K562 (cell line): ENCODE measurements around the gene NRG2. TPM values are rescaled to one million over a fixed set of nuclear protein-coding genes. Genes with fewer than 3 reads are reported as not detected.

Experiments
- CTBP1 ChIP-seq: fragments of 450-650 bp; IDR thresholded peaks from 2 replicates; pipeline ENCODE4 v1.6.1; 2016; ENCODE audit warnings: borderline replicate concordance
- LARP7 ChIP-seq: fragments of 450-650 bp; IDR thresholded peaks from 2 replicates; pipeline ENCODE4 v1.6.1; 2016
- NR1H2 ChIP-seq: sonication (generic); formaldehyde crosslinking; IDR thresholded peaks from 2 replicates; pipeline ENCODE4 v1.4.0; 2020; ENCODE audit warnings: mild to moderate bottlenecking, missing genetic modification reagents
- NR2C2 ChIP-seq, 2 experiments: fragments of 200-800 bp in 1 of 2; sonication (Bioruptor generic) in 1 of 2; sonication (generic) in 1 of 2; formaldehyde crosslinking in 1 of 2; IDR thresholded peaks; 2 replicates each; pipeline versions ENCODE4 v1.6.1 to v1.8.0; 2016 to 2022; ENCODE audit warnings: mild to moderate bottlenecking in 1 of 2, missing compliant biosample characterization in 1 of 2, missing genetic modification characterization in 1 of 2, missing genetic modification reagents in 1 of 2
- SNIP1 ChIP-seq: fragments of 450-650 bp; IDR thresholded peaks from 2 replicates; pipeline ENCODE4 v1.7.1; 2017; ENCODE audit warnings: low read depth, mild to moderate bottlenecking
- SREBF2 ChIP-seq: sonication (generic); formaldehyde crosslinking; IDR thresholded peaks from 2 replicates; pipeline ENCODE4 v1.4.0; 2020; ENCODE audit warnings: mild to moderate bottlenecking, missing genetic modification reagents
- ZBED1 ChIP-seq: IDR thresholded peaks from 2 replicates; pipeline ENCODE4 v1.6.1; 2014
- ZBTB17 ChIP-seq: fragments of 450-650 bp; formaldehyde crosslinking; IDR thresholded peaks from 2 replicates; pipeline ENCODE4 v1.4.0; 2020; ENCODE audit warnings: mild to moderate bottlenecking
- ZNF407 ChIP-seq: fragments of 450-650 bp; IDR thresholded peaks from 2 replicates; pipeline ENCODE4 v1.6.1; 2016; ENCODE audit warnings: low read depth
- polyA plus RNA-seq, 8 experiments: library from polyadenylated mRNA; depleted of rRNA in 4 of 8; stranded (reverse) in 5 of 8; unstranded in 3 of 8; fragments of >200 nt; fragmentation: Nextera tagmentation in 2 of 8; fragmentation: Illumina TruSeq in 1 of 8; extraction: Ambion mirVana in 2 of 8; extraction: Trizol in 1 of 8; gene quantifications; 2 replicates each; pipeline versions ENCODE4 v1.2.1 to v1.2.3, GENCODE V29; 2011 to 2014; ENCODE audit warnings: inconsistent platforms in 1 of 8, missing spikeins in 1 of 8
- total RNA-seq, 7 experiments: library from RNA; depleted of rRNA in 6 of 7; stranded (reverse); fragments of >200 nt in 6 of 7; fragmentation: Illumina TruSeq in 2 of 7; extraction: Trizol in 2 of 7; gene quantifications; 2 replicates each; pipeline versions ENCODE4 v1.2.1 to v1.2.3, GENCODE V29; 2011 to 2021; ENCODE audit warnings: low replicate concordance in 1 of 7
- TF ChIP-seq, protein P1 (sequence below): fragments of 450-650 bp; IDR thresholded peaks from 2 replicates; pipeline ENCODE4 v1.7.0; 2016; ENCODE audit warnings: borderline replicate concordance
- TF ChIP-seq, protein P2 (sequence below): IDR thresholded peaks from 2 replicates; pipeline ENCODE4 v1.6.1; 2011; ENCODE audit warnings: borderline replicate concordance, low read depth, mild to moderate bottlenecking, moderate library complexity, low read length; ENCODE audit not compliant: insufficient read depth, poor library complexity, severe bottlenecking

Gene NRG2
- total and polyA plus RNA-seq, 9 of the 15 experiments (the other 6 are each of a cell fraction or from before 2014, with no cell fraction given): not detected

DNA sequence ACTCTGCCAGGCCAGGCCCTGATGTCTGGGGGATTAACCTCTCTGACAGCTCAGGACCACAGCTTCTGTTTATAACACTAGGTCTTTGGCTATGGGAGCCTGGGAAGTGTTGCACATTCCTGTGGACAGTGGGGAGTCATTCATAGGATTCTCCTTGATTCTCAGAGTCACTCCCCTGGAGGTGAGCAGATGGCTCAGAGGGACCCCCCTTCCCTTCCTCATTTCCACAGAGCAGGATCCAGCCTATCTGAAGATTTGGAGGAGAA is 60.2 kb downstream of the NRG2 start (continued):
- TF ChIP-seq ZNF407 (no peak), CTBP1 (no peak), NR2C2 (CRISPR knock-in tag; IDR thresholded peaks at IDR 0.05) (no peak), NR2C2 (tag; IDR thresholded peaks at IDR 0.05) (no peak), SREBF2 (CRISPR knock-in tag) (no peak), SNIP1 (no peak), ZBTB17 (CRISPR knock-in tag) (no peak), LARP7 (no peak), NR1H2 (CRISPR knock-in tag) (no peak), ZBED1 (no peak)
- TF ChIP-seq, protein P1, sequence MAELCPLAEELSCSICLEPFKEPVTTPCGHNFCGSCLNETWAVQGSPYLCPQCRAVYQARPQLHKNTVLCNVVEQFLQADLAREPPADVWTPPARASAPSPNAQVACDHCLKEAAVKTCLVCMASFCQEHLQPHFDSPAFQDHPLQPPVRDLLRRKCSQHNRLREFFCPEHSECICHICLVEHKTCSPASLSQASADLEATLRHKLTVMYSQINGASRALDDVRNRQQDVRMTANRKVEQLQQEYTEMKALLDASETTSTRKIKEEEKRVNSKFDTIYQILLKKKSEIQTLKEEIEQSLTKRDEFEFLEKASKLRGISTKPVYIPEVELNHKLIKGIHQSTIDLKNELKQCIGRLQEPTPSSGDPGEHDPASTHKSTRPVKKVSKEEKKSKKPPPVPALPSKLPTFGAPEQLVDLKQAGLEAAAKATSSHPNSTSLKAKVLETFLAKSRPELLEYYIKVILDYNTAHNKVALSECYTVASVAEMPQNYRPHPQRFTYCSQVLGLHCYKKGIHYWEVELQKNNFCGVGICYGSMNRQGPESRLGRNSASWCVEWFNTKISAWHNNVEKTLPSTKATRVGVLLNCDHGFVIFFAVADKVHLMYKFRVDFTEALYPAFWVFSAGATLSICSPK: no peak
- TF ChIP-seq, protein P2, sequence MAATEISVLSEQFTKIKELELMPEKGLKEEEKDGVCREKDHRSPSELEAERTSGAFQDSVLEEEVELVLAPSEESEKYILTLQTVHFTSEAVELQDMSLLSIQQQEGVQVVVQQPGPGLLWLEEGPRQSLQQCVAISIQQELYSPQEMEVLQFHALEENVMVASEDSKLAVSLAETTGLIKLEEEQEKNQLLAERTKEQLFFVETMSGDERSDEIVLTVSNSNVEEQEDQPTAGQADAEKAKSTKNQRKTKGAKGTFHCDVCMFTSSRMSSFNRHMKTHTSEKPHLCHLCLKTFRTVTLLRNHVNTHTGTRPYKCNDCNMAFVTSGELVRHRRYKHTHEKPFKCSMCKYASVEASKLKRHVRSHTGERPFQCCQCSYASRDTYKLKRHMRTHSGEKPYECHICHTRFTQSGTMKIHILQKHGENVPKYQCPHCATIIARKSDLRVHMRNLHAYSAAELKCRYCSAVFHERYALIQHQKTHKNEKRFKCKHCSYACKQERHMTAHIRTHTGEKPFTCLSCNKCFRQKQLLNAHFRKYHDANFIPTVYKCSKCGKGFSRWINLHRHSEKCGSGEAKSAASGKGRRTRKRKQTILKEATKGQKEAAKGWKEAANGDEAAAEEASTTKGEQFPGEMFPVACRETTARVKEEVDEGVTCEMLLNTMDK: no peak
